GM18498 (cell line): ENCODE results near the gene PPFIA4.

Experiments used
- ATAC-seq: cut with Tn5 transposase; IDR thresholded peaks from one replicate; pipeline ENCODE4 v1.9.1; 2021; ENCODE audit warnings: mild to moderate bottlenecking, moderate library complexity; ENCODE audit not compliant: unreplicated experiment

PPFIA4 gene

GRCh38 chr1:203124546-203125317, 98.4 kb downstream of the PPFIA4 start:
- ATAC-seq, result no peak

- ATAC-seq, result no peak
These were observed 100.0 kb downstream of the PPFIA4 start for GRCh38 chr1:203126151-203126865.

GRCh38 chr1:203126866-203127665, 100.8 kb downstream of the PPFIA4 start:
- no peak for ATAC-seq

- ATAC-seq, result no peak
These were observed 101.6 kb downstream of the PPFIA4 start, which contains the start of gene ADORA1 for GRCh38 chr1:203127666-203128430. Gene ADORA1 (plus strand): TSS chr1:203127726. CDS start chr1:203128842, 1,116 bp downstream.

- ATAC-seq, result no peak
These were observed 102.1 kb downstream of the PPFIA4 start for GRCh38 chr1:203128431-203128715.
